ENCODE data around the gene LMCD1.

The LMCD1 gene

DNA sequence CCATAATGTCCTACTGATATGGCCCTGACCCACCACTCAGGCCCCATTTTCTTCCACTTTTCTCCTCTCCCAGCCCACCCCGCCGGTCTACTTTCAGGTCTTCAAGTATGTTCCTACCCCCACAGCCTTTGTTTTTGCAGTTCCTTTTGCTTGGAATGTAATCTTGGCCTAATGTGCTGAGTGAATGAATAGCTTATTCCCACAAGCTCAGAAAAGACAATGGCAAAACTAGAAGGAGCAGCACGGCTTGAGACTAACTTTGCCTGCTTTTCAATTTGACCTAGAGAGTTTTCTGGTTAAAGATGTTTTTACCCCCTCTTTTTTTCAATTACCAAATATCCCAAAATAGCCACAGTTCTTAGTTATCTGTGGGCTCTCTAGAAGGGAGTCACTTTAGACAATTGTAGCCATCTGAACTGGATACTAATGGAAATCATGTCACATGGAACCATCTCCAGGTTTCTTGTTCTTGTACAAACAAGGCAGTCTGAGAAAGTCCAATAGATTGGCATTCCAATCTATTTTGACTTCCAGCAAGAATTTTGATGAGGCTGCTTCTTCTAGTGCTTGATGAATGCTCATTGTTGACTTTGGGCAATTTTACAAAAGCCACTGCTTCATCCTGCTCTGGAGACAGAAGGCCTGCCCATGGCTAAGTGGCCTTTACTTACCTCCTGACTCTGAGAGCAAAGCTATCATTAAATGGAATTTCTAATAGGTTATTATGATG, 16.3 kb upstream of the LMCD1 start:
- H3K9ac ChIP-seq (ENCODE audit: low read depth, low read length), result no peak overlapping the region
- no peaks in the 10 kb centered on the region for H3K27me3 ChIP-seq (ENCODE audit: control insufficient read depth, insufficient read depth, low read length)
- H3K36me3 ChIP-seq (ENCODE audit: insufficient read depth, low read length), result no peaks in the 10 kb centered on the region
- peaks cover 44% of the 10 kb centered on the region for H3K4me1 ChIP-seq (ENCODE audit: control insufficient read depth, insufficient read depth, low read length)
- no peaks in the 10 kb centered on the region for H3K9me3 ChIP-seq (replicated peaks; ENCODE audit: low read length)
- H3K4me2 ChIP-seq (ENCODE audit: low read length), result no peak overlapping the region
- no peak overlapping the region for H3K4me3 ChIP-seq (ENCODE audit: low read length)

DNA sequence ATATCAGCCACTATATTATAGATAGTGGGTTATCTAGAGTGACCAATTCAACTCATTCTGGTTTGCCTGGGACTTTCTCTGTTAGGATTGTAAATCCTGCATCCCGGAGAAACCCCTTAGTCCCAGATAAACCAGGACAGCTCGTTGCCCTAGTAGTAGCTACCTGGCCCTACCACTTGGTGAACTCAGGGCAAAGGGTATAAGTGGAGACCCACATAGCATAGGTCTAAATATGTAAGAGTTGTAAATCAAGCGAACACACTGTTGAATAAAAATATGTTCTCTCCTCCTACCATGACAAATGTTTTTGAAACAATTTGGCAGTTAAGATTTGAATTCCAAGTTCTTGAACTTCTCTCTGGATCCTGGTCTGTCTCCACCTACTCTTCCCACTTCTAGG, 15.7 kb upstream of the LMCD1 start:
- no peaks in the 10 kb centered on the region for H3K36me3 ChIP-seq (ENCODE audit: insufficient read depth, low read length)
- H3K9ac ChIP-seq (ENCODE audit: low read depth, low read length), result no peak overlapping the region

DNA sequence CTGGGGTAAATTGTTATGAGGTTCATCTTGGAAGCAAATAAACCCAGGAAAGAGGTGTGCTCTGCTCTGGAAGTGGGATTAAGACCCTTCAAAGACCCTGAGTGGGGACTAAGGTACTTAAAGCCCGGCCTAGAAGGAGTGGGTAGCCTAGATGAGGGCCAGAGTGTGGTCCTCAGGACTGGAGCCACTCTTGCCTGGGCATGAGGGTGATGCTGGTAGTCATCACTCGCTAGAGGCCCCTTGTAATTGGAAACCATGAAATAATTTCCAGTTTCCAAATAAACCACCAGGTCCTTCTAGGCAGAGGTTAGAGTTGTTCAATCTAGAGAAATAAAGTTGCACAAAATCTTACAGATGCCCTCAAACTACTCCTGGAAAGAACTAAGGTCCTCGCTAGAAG, 15.2 kb upstream of the LMCD1 start:
- Histone ChIP-seq H3K4me1 (ENCODE audit: control insufficient read depth, insufficient read depth, low read length) (peaks cover 55% of the 10 kb centered on the region), H3K9me3 (replicated peaks; ENCODE audit: low read length) (no peaks in the 10 kb centered on the region), H3K4me3 (ENCODE audit: low read length) (no peak overlapping the region), H3K36me3 (ENCODE audit: insufficient read depth, low read length) (no peaks in the 10 kb centered on the region), H3K9ac (ENCODE audit: low read depth, low read length) (no peak overlapping the region), H3K4me2 (ENCODE audit: low read length) (no peak overlapping the region), H3K27me3 (ENCODE audit: control insufficient read depth, insufficient read depth, low read length) (no peaks in the 10 kb centered on the region)

More for the DNA sequence above, 15.7 kb upstream of the LMCD1 start:
- H3K27me3 ChIP-seq (ENCODE audit: control insufficient read depth, insufficient read depth, low read length), result no peaks in the 10 kb centered on the region
- no peaks in the 10 kb centered on the region for H3K9me3 ChIP-seq (replicated peaks; ENCODE audit: low read length)
- no peak overlapping the region for H3K4me2 ChIP-seq (ENCODE audit: low read length)
- H3K4me3 ChIP-seq (ENCODE audit: low read length), result no peak overlapping the region
- H3K4me1 ChIP-seq (ENCODE audit: control insufficient read depth, insufficient read depth, low read length), result peaks cover 50% of the 10 kb centered on the region

- no peak overlapping the region for H3K9ac ChIP-seq (ENCODE audit: low read depth, low read length)
- no peak overlapping the region for H3K4me2 ChIP-seq (ENCODE audit: low read length)
- no peaks in the 10 kb centered on the region for H3K9me3 ChIP-seq (replicated peaks; ENCODE audit: low read length)
- H3K4me1 ChIP-seq (ENCODE audit: control insufficient read depth, insufficient read depth, low read length), result peaks cover 60% of the 10 kb centered on the region
- H3K36me3 ChIP-seq (ENCODE audit: insufficient read depth, low read length), result no peaks in the 10 kb centered on the region
- no peak overlapping the region for H3K4me3 ChIP-seq (ENCODE audit: low read length)
- no peaks in the 10 kb centered on the region for H3K27me3 ChIP-seq (ENCODE audit: control insufficient read depth, insufficient read depth, low read length)
Measured at GRCh38 chr3:8486936-8487335, 14.7 kb upstream of the LMCD1 start.

GRCh38 chr3:8488411-8488810, 13.2 kb upstream of the LMCD1 start:
- no peaks in the 10 kb centered on the region for H3K27me3 ChIP-seq (ENCODE audit: control insufficient read depth, insufficient read depth, low read length)
- peaks cover 55% of the 10 kb centered on the region for H3K4me1 ChIP-seq (ENCODE audit: control insufficient read depth, insufficient read depth, low read length)
- H3K4me2 ChIP-seq (ENCODE audit: low read length), result no peak overlapping the region
- peak overlapping the region; percentile 71 for H3K9ac ChIP-seq (ENCODE audit: low read depth, low read length)
- no peaks in the 10 kb centered on the region for H3K9me3 ChIP-seq (replicated peaks; ENCODE audit: low read length)
- no peaks in the 10 kb centered on the region for H3K36me3 ChIP-seq (ENCODE audit: insufficient read depth, low read length)
- no peak overlapping the region for H3K4me3 ChIP-seq (ENCODE audit: low read length)

DNA sequence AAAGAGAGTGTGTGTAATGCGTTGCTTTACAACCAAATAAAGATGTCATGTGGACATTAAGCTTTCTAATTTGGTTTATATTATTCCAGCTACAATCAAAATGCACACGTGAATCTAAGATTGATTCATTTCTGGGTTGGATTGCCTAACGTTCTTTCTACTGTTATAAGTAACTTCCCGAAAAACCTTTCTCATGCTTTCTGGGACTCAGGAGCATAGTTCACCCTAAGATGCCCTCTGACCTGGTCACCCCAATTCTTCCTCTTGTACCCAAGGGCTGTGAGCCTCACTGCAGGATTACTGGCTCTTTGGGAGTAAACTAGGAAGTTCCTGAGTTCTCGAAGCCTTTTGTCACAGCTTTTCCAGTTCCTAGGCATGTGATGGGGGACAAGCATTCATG, 12.7 kb upstream of the LMCD1 start:
- Histone ChIP-seq H3K9me3 (replicated peaks; ENCODE audit: low read length) (no peaks in the 10 kb centered on the region), H3K9ac (ENCODE audit: low read depth, low read length) (peak overlapping the region; percentile 71), H3K4me1 (ENCODE audit: control insufficient read depth, insufficient read depth, low read length) (peaks cover 52% of the 10 kb centered on the region), H3K36me3 (ENCODE audit: insufficient read depth, low read length) (no peaks in the 10 kb centered on the region), H3K27me3 (ENCODE audit: control insufficient read depth, insufficient read depth, low read length) (no peaks in the 10 kb centered on the region), H3K4me2 (ENCODE audit: low read length) (no peak overlapping the region), H3K4me3 (ENCODE audit: low read length) (no peak overlapping the region)

GRCh38 chr3:8489278-8489792, 12.3 kb upstream of the LMCD1 start:
- H3K4me2 ChIP-seq (ENCODE audit: low read length), result no peak overlapping the region
- peak overlapping the region; percentile 71 for H3K9ac ChIP-seq (ENCODE audit: low read depth, low read length)
- no peaks in the 10 kb centered on the region for H3K9me3 ChIP-seq (replicated peaks; ENCODE audit: low read length)
- no peak overlapping the region for H3K4me3 ChIP-seq (ENCODE audit: low read length)
- H3K4me1 ChIP-seq (ENCODE audit: control insufficient read depth, insufficient read depth, low read length), result peaks cover 47% of the 10 kb centered on the region
- no peaks in the 10 kb centered on the region for H3K27me3 ChIP-seq (ENCODE audit: control insufficient read depth, insufficient read depth, low read length)
- H3K36me3 ChIP-seq (ENCODE audit: insufficient read depth, low read length), result no peaks in the 10 kb centered on the region

DNA sequence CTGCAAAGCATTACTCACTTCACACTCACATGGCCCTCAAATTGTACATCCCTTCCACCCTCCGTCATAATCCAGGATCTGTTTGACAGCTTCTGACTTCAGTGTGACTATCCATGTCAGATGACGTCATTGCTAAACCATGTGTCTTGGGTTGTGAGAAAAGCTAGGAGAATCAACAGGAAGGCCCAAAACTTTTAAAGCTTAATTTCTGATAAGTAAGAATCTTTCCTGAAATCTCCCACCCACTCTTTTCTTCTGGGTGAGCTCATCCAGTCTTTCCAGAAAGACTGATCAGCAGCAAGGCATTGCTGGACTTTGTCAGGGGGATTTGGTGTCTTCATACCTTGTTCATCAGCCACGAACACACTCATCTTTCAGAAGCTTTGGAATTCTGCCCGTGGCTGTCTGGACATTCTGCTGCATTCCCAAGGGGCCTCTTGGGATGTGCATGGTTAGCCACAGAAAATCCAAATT, 11.5 kb upstream of the LMCD1 start:
- H3K36me3 ChIP-seq (ENCODE audit: insufficient read depth, low read length), result no peaks in the 10 kb centered on the region
- no peak overlapping the region for H3K4me2 ChIP-seq (ENCODE audit: low read length)
- peaks cover 46% of the 10 kb centered on the region for H3K4me1 ChIP-seq (ENCODE audit: control insufficient read depth, insufficient read depth, low read length)
- H3K27me3 ChIP-seq (ENCODE audit: control insufficient read depth, insufficient read depth, low read length), result no peaks in the 10 kb centered on the region
- peak overlapping the region; percentile 71 for H3K9ac ChIP-seq (ENCODE audit: low read depth, low read length)
- H3K4me3 ChIP-seq (ENCODE audit: low read length), result no peak overlapping the region
- H3K9me3 ChIP-seq (replicated peaks; ENCODE audit: low read length), result no peaks in the 10 kb centered on the region

DNA sequence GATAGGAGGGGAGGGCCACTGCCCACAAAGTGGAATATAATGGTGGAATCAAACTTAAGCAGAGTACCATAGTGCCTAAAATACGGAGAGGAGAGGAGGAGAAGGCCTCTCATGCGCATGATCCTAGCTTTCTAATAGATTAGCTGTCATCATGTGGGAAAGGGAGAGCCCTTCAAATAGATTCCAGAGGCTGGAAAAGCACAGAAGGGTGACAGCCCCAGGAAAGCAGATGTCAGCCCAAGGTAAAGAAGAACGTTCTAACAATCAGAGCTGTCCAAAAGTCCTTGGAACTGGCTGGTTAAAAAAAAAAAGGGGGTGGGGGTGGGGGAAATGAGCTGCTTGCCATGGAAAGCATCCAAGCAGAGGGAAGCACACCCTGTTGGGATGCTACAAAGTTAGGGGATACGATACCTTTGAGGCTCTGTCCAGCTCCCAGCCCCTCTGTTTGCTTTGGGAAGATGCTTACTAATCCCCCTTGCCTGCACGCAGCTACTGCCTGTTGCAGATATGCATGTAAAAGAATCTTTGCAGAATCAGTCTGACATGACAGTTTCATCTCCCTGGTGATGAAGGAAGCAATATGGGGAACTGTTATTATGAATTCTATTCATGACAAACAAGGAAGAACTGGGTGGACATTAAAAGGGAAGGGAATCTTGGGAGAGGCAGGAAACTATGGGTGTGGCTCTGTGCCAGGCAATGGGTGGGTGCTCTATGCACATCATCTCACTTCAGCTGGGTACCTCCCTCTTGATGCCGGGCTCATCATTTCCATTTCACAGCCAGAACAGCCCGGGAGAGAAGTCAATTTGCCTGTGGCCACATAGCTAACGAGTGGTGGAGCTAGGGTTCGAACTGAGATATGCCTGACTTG, 10.1 kb upstream of the LMCD1 start:
- Histone ChIP-seq H3K4me3 (ENCODE audit: low read length) (no peak overlapping the region), H3K36me3 (ENCODE audit: insufficient read depth, low read length) (no peaks in the 10 kb centered on the region), H3K9me3 (replicated peaks; ENCODE audit: low read length) (no peaks in the 10 kb centered on the region), H3K27me3 (ENCODE audit: control insufficient read depth, insufficient read depth, low read length) (no peaks in the 10 kb centered on the region), H3K9ac (ENCODE audit: low read depth, low read length) (no peak overlapping the region), H3K4me1 (ENCODE audit: control insufficient read depth, insufficient read depth, low read length) (peaks cover 46% of the 10 kb centered on the region), H3K4me2 (ENCODE audit: low read length) (no peak overlapping the region)

DNA sequence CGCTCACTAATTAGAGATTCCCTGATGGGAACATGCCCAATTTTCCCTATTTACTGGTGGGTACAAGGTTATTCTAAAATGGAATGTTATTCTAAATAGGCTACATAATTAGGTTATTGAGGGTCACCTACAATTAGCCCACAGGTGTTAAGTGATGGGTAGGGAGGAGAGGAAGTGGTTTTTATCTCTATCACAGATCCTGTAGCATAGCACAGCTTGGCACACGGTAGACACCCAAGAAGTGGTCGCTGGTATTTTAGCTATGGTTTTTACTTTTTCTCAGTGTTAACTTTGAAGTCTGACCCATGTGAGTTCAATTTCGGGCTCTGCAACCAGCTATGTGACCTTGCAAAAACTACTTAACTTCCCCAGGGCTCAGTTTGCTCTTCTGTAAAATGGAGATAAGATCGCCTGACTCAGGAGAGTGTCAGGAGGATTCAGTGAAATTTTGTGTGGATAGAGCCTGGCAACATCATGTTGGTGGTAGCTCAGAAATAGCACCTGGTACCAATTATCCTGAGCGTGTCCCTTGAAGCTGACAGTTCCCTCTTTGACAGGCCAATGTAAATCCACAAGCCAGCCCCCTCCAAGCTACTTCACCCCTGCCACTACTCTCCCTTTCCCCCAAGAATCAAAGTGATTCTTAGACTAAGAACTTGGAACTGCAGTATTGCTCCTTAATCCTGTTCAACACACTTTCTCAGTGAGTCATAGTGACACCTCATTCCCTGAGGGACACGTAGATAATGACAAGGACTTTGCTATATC, 8.7 kb upstream of the LMCD1 start:
- H3K4me2 ChIP-seq (ENCODE audit: low read length), result no peak overlapping the region
- no peaks in the 10 kb centered on the region for H3K36me3 ChIP-seq (ENCODE audit: insufficient read depth, low read length)
- H3K9ac ChIP-seq (ENCODE audit: low read depth, low read length), result no peak overlapping the region
- H3K4me1 ChIP-seq (ENCODE audit: control insufficient read depth, insufficient read depth, low read length), result peaks cover 53% of the 10 kb centered on the region
- H3K9me3 ChIP-seq (replicated peaks; ENCODE audit: low read length), result no peaks in the 10 kb centered on the region
- no peaks in the 10 kb centered on the region for H3K27me3 ChIP-seq (ENCODE audit: control insufficient read depth, insufficient read depth, low read length)
- H3K4me3 ChIP-seq (ENCODE audit: low read length), result no peak overlapping the region

DNA sequence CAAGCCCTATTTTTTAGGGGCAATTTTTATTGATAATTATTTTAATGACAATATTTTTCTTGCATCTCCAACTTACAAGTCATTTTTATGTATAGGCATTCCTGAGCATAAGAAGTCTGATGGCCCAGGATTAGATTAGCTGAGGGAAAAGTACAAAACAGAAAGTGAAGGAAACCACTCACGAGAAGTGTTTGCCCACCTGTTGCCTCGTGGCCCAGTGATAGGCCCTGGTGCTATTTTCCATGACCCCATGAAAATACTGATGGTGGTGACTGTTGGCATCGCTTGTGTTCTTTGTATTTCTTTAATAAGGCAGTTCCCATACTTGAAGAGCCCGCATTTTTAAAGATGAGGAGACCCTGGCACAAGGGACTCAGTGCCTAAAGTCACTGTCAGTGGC, 7.9 kb upstream of the LMCD1 start:
- Histone ChIP-seq H3K9me3 (replicated peaks; ENCODE audit: low read length) (no peaks in the 10 kb centered on the region), H3K27me3 (ENCODE audit: control insufficient read depth, insufficient read depth, low read length) (no peaks in the 10 kb centered on the region), H3K4me3 (ENCODE audit: low read length) (no peak overlapping the region), H3K4me2 (ENCODE audit: low read length) (no peak overlapping the region), H3K4me1 (ENCODE audit: control insufficient read depth, insufficient read depth, low read length) (peaks cover 48% of the 10 kb centered on the region), H3K9ac (ENCODE audit: low read depth, low read length) (no peak overlapping the region), H3K36me3 (ENCODE audit: insufficient read depth, low read length) (no peaks in the 10 kb centered on the region)
